H1 (cell line): ENCODE measurements around the gene PRR3. TPM values are rescaled to one million over a fixed set of nuclear protein-coding genes. Genes with fewer than 3 reads are reported as not detected.

Experiments
- CTCF ChIA-PET: fragments of 300-600 bp; sonication (Branson Sonifier 250); formaldehyde crosslinking; loops from one replicate; lab custom pipeline; 2021; ENCODE audit not compliant: partially characterized antibody; lab: Charles Lee
- POLR2A ChIA-PET: fragments of 300-600 bp; sonication (Branson Sonifier 250); formaldehyde crosslinking; loops from one replicate; lab custom pipeline; 2021; ENCODE audit warnings: inconsistent platforms; ENCODE audit not compliant: partially characterized antibody; lab: Charles Lee
- DNase-seq, 2 experiments: peaks; one replicate each; pipeline versions ENCODE4 v3.0.0 to v3.0.0-alpha.2; 2010 to 2022; ENCODE audit warnings: low spot score in 2 of 2, low read depth in 1 of 2, mixed read lengths in 1 of 2
- FAIRE-seq: peaks from 2 replicates; lab custom pipeline; 2011; peaks lifted over from hg19 to GRCh38; lab: Jason Lieb, UNC
- H2AFZ ChIP-seq: 2 replicates; pipeline ENCODE4 v1.8.1; 2012; ENCODE audit warnings: low read length, inconsistent platforms
- H2AK5ac ChIP-seq: 2 replicates; pipeline ENCODE4 v1.6.1; 2013; ENCODE audit warnings: low read depth, low read length
- H2BK120ac ChIP-seq: replicated peaks from 2 replicates; pipeline ENCODE3; 2013; ENCODE audit warnings: low read depth, low read length, inconsistent platforms
- H2BK12ac ChIP-seq: 2 replicates; pipeline ENCODE4 v1.6.1; 2013; ENCODE audit warnings: low read depth, low read length
- H2BK15ac ChIP-seq: 2 replicates; pipeline ENCODE4 v1.6.1; 2013; ENCODE audit warnings: low read length
- H2BK20ac ChIP-seq: 2 replicates; pipeline ENCODE4 v1.6.1; 2013; ENCODE audit warnings: low read length
- H2BK5ac ChIP-seq: 2 replicates; pipeline ENCODE4 v1.6.1; 2013; ENCODE audit warnings: low read depth, low read length
- H3K14ac ChIP-seq: 2 replicates; pipeline ENCODE4 v1.6.1; 2013; ENCODE audit warnings: inconsistent platforms; ENCODE audit not compliant: insufficient read length
- H3K18ac ChIP-seq: 2 replicates; pipeline ENCODE4 v1.6.1; 2013; ENCODE audit warnings: low read length; ENCODE audit errors: extremely low read depth
- H3K23ac ChIP-seq: 2 replicates; pipeline ENCODE4 v1.6.1; 2013; ENCODE audit warnings: inconsistent platforms; ENCODE audit not compliant: insufficient read length
- H3K23me2 ChIP-seq: 2 replicates; pipeline ENCODE4 v1.6.1; 2013; ENCODE audit warnings: low read depth, low read length
- H3K27ac ChIP-seq: 2 replicates; pipeline ENCODE4 v1.6.1; 2011; ENCODE audit warnings: low read depth, low read length, inconsistent platforms
- H3K27me3 ChIP-seq, 4 experiments: replicated peaks in 1 of 4; 1 replicate in 1 of 4; 2 replicates in 3 of 4; pipeline versions ENCODE4 v1.6.1 to v1.8.1; 2011 to 2013; ENCODE audit warnings: low read length in 3 of 4, mild to moderate bottlenecking in 3 of 4, inconsistent platforms in 2 of 4, mixed read lengths in 2 of 4, moderate library complexity in 1 of 4; ENCODE audit not compliant: control insufficient read depth in 3 of 4, insufficient read depth in 3 of 4; ENCODE audit errors: extremely low read depth in 1 of 4
- H3K36me3 ChIP-seq, 4 experiments: 2 replicates each; pipeline versions ENCODE4 v1.6.1 to v1.8.1; 2011 to 2013; ENCODE audit warnings: mild to moderate bottlenecking in 4 of 4, low read length in 3 of 4, moderate library complexity in 2 of 4, control low read depth in 1 of 4, inconsistent platforms in 1 of 4; ENCODE audit not compliant: insufficient read depth in 4 of 4, control insufficient read depth in 2 of 4
- H3K4ac ChIP-seq: replicated peaks from 2 replicates; pipeline ENCODE3; 2013; ENCODE audit warnings: low read length, low read depth, mixed read lengths, inconsistent platforms; ENCODE audit not compliant: insufficient read length
- H3K4me1 ChIP-seq, 4 experiments: replicated peaks in 1 of 4; 1 replicate in 1 of 4; 2 replicates in 3 of 4; pipeline versions ENCODE4 v1.6.1 to v1.8.1; 2011 to 2013; ENCODE audit warnings: low read length in 3 of 4, inconsistent platforms in 2 of 4, mixed read lengths in 1 of 4; ENCODE audit not compliant: insufficient read depth in 4 of 4, control insufficient read depth in 3 of 4
- H3K4me2 ChIP-seq, 2 experiments: 2 replicates each; pipeline versions ENCODE4 v1.6.1 to v1.8.1; 2011 to 2013; ENCODE audit warnings: low read depth in 2 of 2, low read length in 2 of 2, control low read depth in 1 of 2, inconsistent platforms in 1 of 2, mild to moderate bottlenecking in 1 of 2; ENCODE audit not compliant: insufficient read depth in 1 of 2
- H3K4me3 ChIP-seq, 4 experiments: fragments of 200-600, 300-600 bp in 1 of 4; sonication (generic), shearing (Covaris generic), sonication (Bioruptor Twin) in 1 of 4; 2 replicates each; pipeline versions ENCODE4 v1.5.1 to v1.8.1; 2011 to 2016; ENCODE audit warnings: low read length in 4 of 4, low read depth in 3 of 4, control low read depth in 2 of 4, inconsistent platforms in 2 of 4, mild to moderate bottlenecking in 2 of 4, mixed read lengths in 1 of 4, moderate library complexity in 1 of 4; ENCODE audit not compliant: insufficient read depth in 2 of 4; ENCODE audit errors: extremely low read depth in 1 of 4
- H3K56ac ChIP-seq: replicated peaks from 2 replicates; pipeline ENCODE3; 2013; ENCODE audit warnings: low read depth, mild to moderate bottlenecking, mixed read lengths, low read length, inconsistent platforms; ENCODE audit not compliant: insufficient read length
- H3K79me1 ChIP-seq: 2 replicates; pipeline ENCODE4 v1.6.1; 2013; ENCODE audit warnings: low read depth, low read length, control low read depth
- H3K79me2 ChIP-seq, 2 experiments: 2 replicates each; pipeline versions ENCODE4 v1.6.1 to v1.8.1; 2012 to 2013; ENCODE audit warnings: low read length in 2 of 2, mild to moderate bottlenecking in 2 of 2, inconsistent platforms in 1 of 2; ENCODE audit not compliant: insufficient read depth in 2 of 2, control insufficient read depth in 1 of 2
- H3K9ac ChIP-seq, 4 experiments: replicated peaks in 1 of 4; 1 replicate in 1 of 4; 2 replicates in 3 of 4; pipeline versions ENCODE4 v1.6.1 to v1.8.1; 2011 to 2013; ENCODE audit warnings: low read depth in 3 of 4, low read length in 3 of 4, control low read depth in 2 of 4, mild to moderate bottlenecking in 2 of 4, moderate library complexity in 2 of 4, inconsistent platforms in 1 of 4; ENCODE audit errors: extremely low read depth in 1 of 4
- H3K9me3 ChIP-seq, 2 experiments: 2 replicates each; pipeline versions ENCODE4 v1.6.1 to v1.8.1; 2012 to 2013; ENCODE audit warnings: mild to moderate bottlenecking in 2 of 2, moderate library complexity in 2 of 2, control low read depth in 1 of 2, inconsistent platforms in 1 of 2, low read depth in 1 of 2, low read length in 1 of 2, mixed read lengths in 1 of 2; ENCODE audit not compliant: insufficient read depth in 2 of 2
- H4K20me1 ChIP-seq, 2 experiments: replicated peaks in 1 of 2; 2 replicates each; pipeline versions ENCODE3 to v1.8.1; 2011 to 2013; ENCODE audit warnings: inconsistent platforms in 2 of 2, low read length in 2 of 2, mild to moderate bottlenecking in 1 of 2; ENCODE audit not compliant: insufficient read depth in 2 of 2, control insufficient read depth in 1 of 2
- H4K5ac ChIP-seq: 2 replicates; pipeline ENCODE4 v1.6.1; 2013; ENCODE audit warnings: low read length, low read depth, mixed read lengths, inconsistent platforms; ENCODE audit not compliant: insufficient read length
- H4K8ac ChIP-seq: 2 replicates; pipeline ENCODE4 v1.8.0; 2013; ENCODE audit warnings: mild to moderate bottlenecking, moderate library complexity, low read length, inconsistent platforms; ENCODE audit not compliant: insufficient read depth; ENCODE audit errors: extremely low read depth
- H4K91ac ChIP-seq: replicated peaks from 2 replicates; pipeline ENCODE3; 2013; ENCODE audit warnings: low read length, mixed read lengths, inconsistent platforms; ENCODE audit not compliant: insufficient read length
- BACH1 ChIP-seq: IDR thresholded peaks from 2 replicates; pipeline ENCODE4 v1.6.1; 2012; ENCODE audit warnings: low read length, improper control_type of control experiment
- EZH2 ChIP-seq: fragments of 200-600 bp; sonication (generic); IDR thresholded peaks from 2 replicates; pipeline ENCODE4 v1.7.1; 2012; ENCODE audit warnings: low read depth, mild to moderate bottlenecking, moderate library complexity, low read length, inconsistent platforms; ENCODE audit not compliant: severe bottlenecking
- GABPA ChIP-seq: IDR thresholded peaks from 2 replicates; pipeline ENCODE4 v1.6.1; 2011; ENCODE audit warnings: mild to moderate bottlenecking, low read length, moderate library complexity, borderline replicate concordance; ENCODE audit not compliant: insufficient read depth
- GTF2F1 ChIP-seq: IDR thresholded peaks from 2 replicates; pipeline ENCODE4 v1.6.1; 2012; ENCODE audit warnings: low read depth, low read length, improper control_type of control experiment, borderline replicate concordance
- PHF8 ChIP-seq: fragments of 200-600 bp; sonication (generic); conservative IDR thresholded peaks from 2 replicates; pipeline ENCODE4 v1.7.1; 2012; ENCODE audit warnings: low read depth, mild to moderate bottlenecking, inconsistent platforms, low read length, moderate library complexity
- POLR2AphosphoS5 ChIP-seq: IDR thresholded peaks from 2 replicates; pipeline ENCODE4 v1.6.1; 2011; ENCODE audit warnings: low read depth, low read length
- SAP30 ChIP-seq: fragments of 300-600 bp; sonication (generic); IDR thresholded peaks from 2 replicates; pipeline ENCODE4 v1.7.1; 2012; ENCODE audit warnings: low read length, moderate library complexity, mild to moderate bottlenecking, inconsistent platforms; ENCODE audit not compliant: insufficient read depth, insufficient replicate concordance
- SIN3A ChIP-seq, 2 experiments: IDR thresholded peaks in 1 of 2; conservative IDR thresholded peaks in 1 of 2; 2 replicates each; pipeline ENCODE4 v1.6.1; 2011 to 2012; ENCODE audit warnings: low read length in 2 of 2, improper control_type of control experiment in 1 of 2, low read depth in 1 of 2, mild to moderate bottlenecking in 1 of 2
- SUZ12 ChIP-seq: fragments of 200-600 bp; sonication (generic); IDR thresholded peaks from 2 replicates; pipeline ENCODE4 v1.6.1; 2012; ENCODE audit warnings: mild to moderate bottlenecking, inconsistent platforms, low read length, moderate library complexity, mixed read lengths
- TEAD4 ChIP-seq: IDR thresholded peaks from 2 replicates; pipeline ENCODE4 v1.6.1; 2012; ENCODE audit warnings: low read depth, low read length, inconsistent platforms, mixed read lengths
- WGBS, 2 experiments: shearing (Covaris generic) in 1 of 2; methylation state at CpG; one replicate each; pipeline versions ENCODE4 v1.1.6 to v1.1.7; 2013 to 2015; ENCODE audit warnings: low lambda C conversion rate in 2 of 2, mixed read lengths in 2 of 2, inconsistent platforms in 1 of 2, low coverage in 1 of 2, missing lambda C conversion rate in 1 of 2; ENCODE audit not compliant: insufficient replicate concordance in 2 of 2, insufficient coverage in 1 of 2, insufficient read length in 1 of 2; ENCODE audit errors: extremely low coverage in 1 of 2, missing lambda C conversion rate in 1 of 2; 5-methylcytosine and 5-hydroxymethylcytosine counted together
- polyA plus RNA-seq, 7 experiments: library from polyadenylated mRNA; depleted of rRNA in 3 of 7; stranded (reverse) in 5 of 7; unstranded in 2 of 7; fragments of >200 nt in 5 of 7; fragments of 200-250 nt in 2 of 7; gene quantifications; 1 replicate in 5 of 7; 2 replicates in 1 of 7; 4 replicates in 1 of 7; pipeline versions ENCODE4 v1.2.1 to v1.2.3, GENCODE V29; 2011 to 2013; ENCODE audit warnings: missing spikeins in 2 of 7, mixed read lengths in 2 of 7
- total RNA-seq: library from RNA; stranded (reverse); fragmentation: NEBNext Ultra II Directional; extraction: Animal tissue kit (Norgen Biotek cat#: 25700); gene quantifications from 2 replicates; pipeline ENCODE4 v1.2.1, GENCODE V29; 2021

The PRR3 gene
- total and polyA plus RNA-seq, 2 of the 8 experiments (the other 6 are each of a cell fraction or from before 2014, with no cell fraction given) = 10.5 to 24.2 TPM

DNA sequence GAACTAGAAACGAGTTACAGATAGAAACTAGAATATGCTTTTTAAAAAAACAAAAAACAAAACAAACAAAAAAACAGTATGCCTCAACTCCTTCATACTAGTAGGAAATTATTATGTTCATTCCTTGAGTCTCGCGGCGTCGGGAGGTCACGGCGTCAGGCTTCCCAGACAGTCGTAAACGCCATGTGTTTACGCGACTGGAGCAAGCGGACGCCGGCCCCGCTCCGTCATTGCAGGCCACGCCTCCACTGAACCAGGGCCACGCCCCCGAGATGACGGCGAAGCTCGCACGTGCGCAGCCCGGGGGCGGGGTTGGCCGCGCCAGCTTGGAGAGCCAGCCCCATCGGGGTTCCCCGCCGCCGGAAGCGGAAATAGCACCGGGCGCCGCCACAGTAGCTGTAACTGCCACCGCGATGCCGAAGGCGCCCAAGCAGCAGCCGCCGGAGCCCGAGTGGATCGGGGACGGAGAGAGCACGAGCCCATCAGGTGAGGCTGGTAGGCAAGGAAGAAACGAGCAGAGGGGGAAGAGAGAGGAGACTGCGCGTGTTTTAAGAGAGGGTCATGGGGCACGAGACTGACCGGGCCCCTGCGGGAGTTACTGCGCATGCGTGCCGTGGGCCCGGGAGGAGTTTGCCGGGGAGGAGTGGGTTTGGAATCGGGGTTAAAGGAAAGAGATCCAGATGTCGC is 14.1 kb downstream of the PRR3 start, which contains the start of gene ABCF1:
TSS of gene ABCF1 (plus strand) at position 368 of the 687 bp plus-strand sequence. CDS start at position 414, 46 bp downstream.
- H2BK5ac ChIP-seq = peak within 1 kb of the TSS; percentile 98
- TF ChIP-seq EZH2 (no peak), GTF2F1 (no peak), TEAD4 (0 out of 2 replicates have a peak, but pooled peaks have one; percentile 1), GABPA (peak; percentile 95), POLR2AphosphoS5 (peak; percentile 89), SIN3A (conservative IDR thresholded peaks at IDR 0.05 in 1 of 2, IDR thresholded peaks at IDR 0.05 in 1 of 2; ENCODE audit: low read depth in 1 of 2, low read length in 2 of 2) (peak; percentile 32 to 90; a peak in 3 of 4 replicates), SAP30 (peak; percentile 70), BACH1 (peak; percentile 26; the same call in 1 of the 2 replicates), SUZ12 (no peak), PHF8 (peak; percentile 99)

More for the DNA sequence above, 14.1 kb downstream of the PRR3 start, which contains the start of gene ABCF1:
- ChIA-PET CTCF (interaction anchor here (0.6 to 2.2 kb wide), 5 partner anchors 8 to 161 kb away, joined by 3 to 11 read pairs (median 3); no protein-coding TSS in a partner anchor), POLR2A (interaction anchor here (0.7 to 3.5 kb wide), 20 partner anchors 9 to 970 kb away, joined by 3 to 34 read pairs (median 4); partner anchors contain the start of genes DHX16, GNL1, MRPS18B and PRR3)
- Histone ChIP-seq H3K4ac (peak within 1 kb of the TSS; percentile 32), H4K8ac (peak within 1 kb of the TSS; percentile 97), H3K18ac (peak within 1 kb of the TSS; percentile 99), H3K14ac (no peak within 1 kb of the TSS), H3K23me2 (peaks cover 9% of the 10 kb centered on the region; the same call in 1 of the 2 replicates), H3K9ac (peak within 1 kb of the TSS; percentile 61 to 98 (median 94)), H3K56ac (peak within 1 kb of the TSS; percentile 83), H2BK120ac (no peak within 1 kb of the TSS), H4K5ac (peak within 1 kb of the TSS; percentile 99), H3K27me3 (no peaks in the 10 kb centered on the region), H4K91ac (peak within 1 kb of the TSS; percentile 66), H3K27ac (peak within 1 kb of the TSS; percentile 95), H3K4me2 (peak within 1 kb of the TSS; percentile 91 to 93), H3K4me1 (peaks cover 0 to 4% (median 2%) of the 10 kb centered on the region in 4 experiments; a peak in 5 of 7 replicates), H2AFZ (peak within 1 kb of the TSS; percentile 79), H3K23ac (no peak within 1 kb of the TSS), H3K79me2 (peaks cover 23 to 45% of the 10 kb centered on the region in 2 experiments), H2BK20ac (no peak within 1 kb of the TSS), H3K9me3 (no peaks in the 10 kb centered on the region), H2AK5ac (peak within 1 kb of the TSS; percentile 53; the same call in 1 of the 2 replicates), H2BK15ac (peak within 1 kb of the TSS; percentile 88; the same call in 1 of the 2 replicates), H3K4me3 (peak within 1 kb of the TSS; percentile 88 to 98 (median 95)), H2BK12ac (peak within 1 kb of the TSS; percentile 84), H3K36me3 (peaks cover 0 to 8% (median 2%) of the 10 kb centered on the region in 4 experiments; a peak in 4 of 8 replicates), H3K79me1 (peaks cover 12% of the 10 kb centered on the region; the same call in 1 of the 2 replicates), H4K20me1 (peaks cover 0 to 16% of the 10 kb centered on the region in 2 experiments)
- DNase-seq (peak; percentile 90 to 100), FAIRE-seq (no peak)
- WGBS, 2 experiments = 1% methylated on average over 59 of the region's 59 CpGs; no CpG with 5 or more reads in 1 of the 2 experiments
